COLO668 (cell line): ENCODE measurements around the gene PSMA7.

Experiments used
- DNase-seq: peaks from one replicate; lab custom pipeline; 2025; ENCODE audit not compliant: unreplicated experiment; lab: John Stamatoyannopoulos, UW

Gene PSMA7

GRCh38 chr20:62172666-62173065, 29.5 kb upstream of the PSMA7 start:
- no peak for DNase-seq

- no peak for DNase-seq
Measured at GRCh38 chr20:62171245-62171644, 28.1 kb upstream of the PSMA7 start.

GRCh38 chr20:62170536-62170935, 27.3 kb upstream of the PSMA7 start:
- no peak for DNase-seq

- no peak for DNase-seq
Measured at GRCh38 chr20:62168890-62169435, 25.8 kb upstream of the PSMA7 start.

- DNase-seq: no peak
Measured at GRCh38 chr20:62168061-62168460, 24.9 kb upstream of the PSMA7 start.

GRCh38 chr20:62167474-62167873, 24.3 kb upstream of the PSMA7 start:
- no peak for DNase-seq

GRCh38 chr20:62165762-62166399, 22.7 kb upstream of the PSMA7 start:
- DNase-seq: no peak

GRCh38 chr20:62164879-62165761, 21.9 kb upstream of the PSMA7 start:
- DNase-seq: no peak

- peak; percentile 11 for DNase-seq
Measured at GRCh38 chr20:62163986-62164762, 21.0 kb upstream of the PSMA7 start.

- no peak for DNase-seq
Measured at GRCh38 chr20:62163485-62163865, 20.3 kb upstream of the PSMA7 start.

- no peak for DNase-seq
Measured at GRCh38 chr20:62162765-62163484, 19.7 kb upstream of the PSMA7 start.

- DNase-seq: no peak
Measured at GRCh38 chr20:62161347-62161746, 18.2 kb upstream of the PSMA7 start.

GRCh38 chr20:62160876-62161275, 17.7 kb upstream of the PSMA7 start:
- no peak for DNase-seq

- no peak for DNase-seq
Measured at GRCh38 chr20:62160253-62160652, 17.1 kb upstream of the PSMA7 start.

- DNase-seq: no peak
Measured at GRCh38 chr20:62159839-62160238, 16.6 kb upstream of the PSMA7 start.

GRCh38 chr20:62159052-62159451, 15.9 kb upstream of the PSMA7 start:
- DNase-seq: no peak

GRCh38 chr20:62158541-62158940, 15.3 kb upstream of the PSMA7 start:
- no peak for DNase-seq

GRCh38 chr20:62158088-62158400, 14.8 kb upstream of the PSMA7 start:
- DNase-seq: no peak

GRCh38 chr20:62157387-62158087, 14.3 kb upstream of the PSMA7 start:
- no peak for DNase-seq
